HEK293 (cell line): ENCODE data around the gene PROKR1.

Experiments
- CTCF ChIA-PET: fragments of 350-600 bp; formaldehyde crosslinking; extraction: SDS; loops from one replicate; lab custom pipeline; 2021; ENCODE audit warnings: antibody characterized with exemption; lab: Yijun Ruan, JAX
- POLR2A ChIA-PET: fragments of 300-600 bp; formaldehyde crosslinking; extraction: SDS; loops from one replicate; lab custom pipeline; 2020; ENCODE audit warnings: antibody characterized with exemption, inconsistent platforms; lab: Yijun Ruan, JAX
- H3K27ac ChIP-seq: fragments of 200-500 bp; sonication (Bioruptor generic); 2 replicates; pipeline ENCODE4 v1.5.1; 2014; ENCODE audit warnings: low read depth, low read length, control low read depth, inconsistent platforms; ENCODE audit errors: extremely low read depth
- H3K36me3 ChIP-seq, 2 experiments: fragments of 200-500 bp in 1 of 2; sonication (Bioruptor generic) in 1 of 2; 1 replicate in 1 of 2; 2 replicates in 1 of 2; pipeline ENCODE4 v1.5.1; 2014 to 2017; ENCODE audit warnings: inconsistent platforms in 2 of 2, low read length in 2 of 2; ENCODE audit not compliant: control insufficient read depth in 2 of 2, insufficient read depth in 1 of 2
- H3K4me1 ChIP-seq: fragments of 200-500 bp; sonication (Bioruptor generic); 2 replicates; pipeline ENCODE4 v1.5.1; 2014; ENCODE audit warnings: mild to moderate bottlenecking, low read length, inconsistent platforms; ENCODE audit not compliant: control insufficient read depth, insufficient read depth
- H3K4me3 ChIP-seq: 2 replicates; pipeline ENCODE4 v1.5.1; 2011; ENCODE audit warnings: low read depth, mild to moderate bottlenecking, control low read depth, low read length, moderate library complexity
- H3K9me3 ChIP-seq: fragments of 200-500 bp; sonication (Bioruptor generic); 2 replicates; pipeline ENCODE4 v1.5.1; 2014; ENCODE audit warnings: low read depth, low read length, inconsistent platforms; ENCODE audit not compliant: control insufficient read depth, insufficient read depth
- GFI1B ChIP-seq: fragments of 450-650 bp; formaldehyde crosslinking; IDR thresholded peaks from 2 replicates; pipeline ENCODE4 v1.5.1; 2016; ENCODE audit warnings: missing biosample characterization, missing genetic modification characterization
- HOXD13 ChIP-seq: sonication (generic); formaldehyde crosslinking; IDR thresholded peaks from 2 replicates; pipeline ENCODE4 v1.8.0; 2022; ENCODE audit warnings: missing genetic modification reagents, borderline replicate concordance
- MEIS1 ChIP-seq: sonication (generic); formaldehyde crosslinking; IDR thresholded peaks from 2 replicates; pipeline ENCODE4 v1.8.1; 2022; ENCODE audit warnings: missing genetic modification reagents, mild to moderate bottlenecking, borderline replicate concordance
- ZEB2 ChIP-seq: fragments of 450-650 bp; formaldehyde crosslinking; IDR thresholded peaks from 2 replicates; pipeline ENCODE4 v1.5.1; 2016; ENCODE audit warnings: missing biosample characterization, missing genetic modification characterization
- ZFP37 ChIP-seq: fragments of 450-650 bp; formaldehyde crosslinking; IDR thresholded peaks from 2 replicates; pipeline ENCODE4 v1.5.1; 2016; ENCODE audit warnings: missing biosample characterization, missing genetic modification characterization
- ZNF146 ChIP-seq: fragments of 450-650 bp; formaldehyde crosslinking; IDR thresholded peaks from 2 replicates; pipeline ENCODE4 v1.5.1; 2016; ENCODE audit warnings: missing biosample characterization, missing genetic modification characterization
- ZNF24 ChIP-seq: fragments of 450-650 bp; formaldehyde crosslinking; IDR thresholded peaks from 2 replicates; pipeline ENCODE4 v1.5.1; 2016; ENCODE audit warnings: missing biosample characterization, missing genetic modification characterization
- ZNF302 ChIP-seq: fragments of 450-650 bp; formaldehyde crosslinking; IDR thresholded peaks from 2 replicates; pipeline ENCODE4 v1.5.1; 2016; ENCODE audit warnings: missing biosample characterization, missing genetic modification characterization, low read depth
- ZNF354C ChIP-seq: fragments of 450-650 bp; formaldehyde crosslinking; IDR thresholded peaks from 2 replicates; pipeline ENCODE4 v1.5.1; 2016; ENCODE audit warnings: missing biosample characterization, missing genetic modification characterization, low read depth, borderline replicate concordance
- ZNF514 ChIP-seq: fragments of 450-650 bp; formaldehyde crosslinking; IDR thresholded peaks from 2 replicates; pipeline ENCODE4 v1.5.1; 2016; ENCODE audit warnings: missing biosample characterization, missing genetic modification characterization
- ZNF560 ChIP-seq: fragments of 450-650 bp; formaldehyde crosslinking; IDR thresholded peaks from 2 replicates; pipeline ENCODE4 v1.5.1; 2017; ENCODE audit warnings: missing biosample characterization, missing genetic modification characterization, borderline replicate concordance
- ZNF664 ChIP-seq: fragments of 450-650 bp; formaldehyde crosslinking; IDR thresholded peaks from 2 replicates; pipeline ENCODE4 v1.5.1; 2016; ENCODE audit warnings: missing biosample characterization, missing genetic modification characterization
- ZNF777 ChIP-seq: fragments of 450-650 bp; formaldehyde crosslinking; IDR thresholded peaks from 2 replicates; pipeline ENCODE4 v1.5.1; 2017; ENCODE audit warnings: missing biosample characterization, missing genetic modification characterization, borderline replicate concordance
- TF ChIP-seq, protein P1 (sequence below): fragments of 450-650 bp; formaldehyde crosslinking; IDR thresholded peaks from 2 replicates; pipeline ENCODE4 v1.5.1; 2016; ENCODE audit warnings: missing biosample characterization, missing genetic modification characterization
- TF ChIP-seq, protein P2 (sequence below): fragments of 450-650 bp; IDR thresholded peaks from 2 replicates; pipeline ENCODE4 v1.5.1; 2018; ENCODE audit warnings: missing biosample characterization, mild to moderate bottlenecking, missing genetic modification characterization
- TF ChIP-seq, protein P3 (sequence below): fragments of 450-650 bp; formaldehyde crosslinking; IDR thresholded peaks from 2 replicates; pipeline ENCODE4 v1.5.1; 2016; ENCODE audit warnings: missing biosample characterization, missing genetic modification characterization
- TF ChIP-seq, protein P4 (sequence below): sonication (generic); formaldehyde crosslinking; IDR thresholded peaks from 2 replicates; pipeline ENCODE4 v1.8.1; 2022; ENCODE audit warnings: mild to moderate bottlenecking, moderate library complexity, missing genetic modification reagents
- TF ChIP-seq, protein P5 (sequence below): fragments of 450-650 bp; formaldehyde crosslinking; IDR thresholded peaks from 2 replicates; pipeline ENCODE4 v1.5.1; 2017; ENCODE audit warnings: missing biosample characterization, mild to moderate bottlenecking, missing genetic modification characterization, moderate library complexity
- TF ChIP-seq, protein P6 (sequence below): fragments of 450-650 bp; formaldehyde crosslinking; IDR thresholded peaks from 2 replicates; pipeline ENCODE4 v1.5.1; 2016; ENCODE audit warnings: missing biosample characterization, missing genetic modification characterization

Gene PROKR1

DNA sequence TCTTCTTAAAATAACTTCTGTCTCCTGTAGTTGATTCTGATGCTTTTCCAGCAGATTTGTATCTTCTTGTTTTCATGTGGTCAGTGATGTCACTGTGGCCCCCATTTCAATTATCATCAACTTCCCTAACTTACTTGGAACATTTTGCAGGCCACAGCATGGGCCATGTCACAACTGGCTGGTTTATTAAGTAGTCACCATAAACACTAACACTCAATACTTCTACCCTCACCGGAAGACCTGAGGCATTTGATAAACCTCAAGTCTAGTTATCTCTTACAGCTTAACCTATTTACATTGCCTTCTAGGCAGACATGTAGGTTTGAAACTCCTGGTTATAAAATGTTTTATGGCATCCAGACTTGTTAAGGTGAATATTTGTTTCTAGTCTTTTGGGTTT, 37.4 kb upstream of the PROKR1 start (continued):
- TF ChIP-seq, protein P1, sequence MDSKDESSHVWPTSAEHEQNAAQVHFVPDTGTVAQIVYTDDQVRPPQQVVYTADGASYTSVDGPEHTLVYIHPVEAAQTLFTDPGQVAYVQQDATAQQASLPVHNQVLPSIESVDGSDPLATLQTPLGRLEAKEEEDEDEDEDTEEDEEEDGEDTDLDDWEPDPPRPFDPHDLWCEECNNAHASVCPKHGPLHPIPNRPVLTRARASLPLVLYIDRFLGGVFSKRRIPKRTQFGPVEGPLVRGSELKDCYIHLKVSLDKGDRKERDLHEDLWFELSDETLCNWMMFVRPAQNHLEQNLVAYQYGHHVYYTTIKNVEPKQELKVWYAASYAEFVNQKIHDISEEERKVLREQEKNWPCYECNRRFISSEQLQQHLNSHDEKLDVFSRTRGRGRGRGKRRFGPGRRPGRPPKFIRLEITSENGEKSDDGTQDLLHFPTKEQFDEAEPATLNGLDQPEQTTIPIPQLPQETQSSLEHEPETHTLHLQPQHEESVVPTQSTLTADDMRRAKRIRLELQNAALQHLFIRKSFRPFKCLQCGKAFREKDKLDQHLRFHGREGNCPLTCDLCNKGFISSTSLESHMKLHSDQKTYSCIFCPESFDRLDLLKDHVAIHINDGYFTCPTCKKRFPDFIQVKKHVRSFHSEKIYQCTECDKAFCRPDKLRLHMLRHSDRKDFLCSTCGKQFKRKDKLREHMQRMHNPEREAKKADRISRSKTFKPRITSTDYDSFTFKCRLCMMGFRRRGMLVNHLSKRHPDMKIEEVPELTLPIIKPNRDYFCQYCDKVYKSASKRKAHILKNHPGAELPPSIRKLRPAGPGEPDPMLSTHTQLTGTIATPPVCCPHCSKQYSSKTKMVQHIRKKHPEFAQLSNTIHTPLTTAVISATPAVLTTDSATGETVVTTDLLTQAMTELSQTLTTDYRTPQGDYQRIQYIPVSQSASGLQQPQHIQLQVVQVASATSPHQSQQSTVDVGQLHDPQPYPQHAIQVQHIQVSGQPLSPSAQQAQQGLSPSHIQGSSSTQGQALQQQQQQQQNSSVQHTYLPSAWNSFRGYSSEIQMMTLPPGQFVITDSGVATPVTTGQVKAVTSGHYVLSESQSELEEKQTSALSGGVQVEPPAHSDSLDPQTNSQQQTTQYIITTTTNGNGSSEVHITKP (tag by site-specific recombination), result no peak
- TF ChIP-seq ZNF24 (tag by site-specific recombination) (no peak), HOXD13 (CRISPR knock-in tag) (no peak), ZNF514 (tag by site-specific recombination) (no peak), ZNF664 (no peak), ZNF354C (tag by site-specific recombination) (no peak)
- TF ChIP-seq, protein P2, sequence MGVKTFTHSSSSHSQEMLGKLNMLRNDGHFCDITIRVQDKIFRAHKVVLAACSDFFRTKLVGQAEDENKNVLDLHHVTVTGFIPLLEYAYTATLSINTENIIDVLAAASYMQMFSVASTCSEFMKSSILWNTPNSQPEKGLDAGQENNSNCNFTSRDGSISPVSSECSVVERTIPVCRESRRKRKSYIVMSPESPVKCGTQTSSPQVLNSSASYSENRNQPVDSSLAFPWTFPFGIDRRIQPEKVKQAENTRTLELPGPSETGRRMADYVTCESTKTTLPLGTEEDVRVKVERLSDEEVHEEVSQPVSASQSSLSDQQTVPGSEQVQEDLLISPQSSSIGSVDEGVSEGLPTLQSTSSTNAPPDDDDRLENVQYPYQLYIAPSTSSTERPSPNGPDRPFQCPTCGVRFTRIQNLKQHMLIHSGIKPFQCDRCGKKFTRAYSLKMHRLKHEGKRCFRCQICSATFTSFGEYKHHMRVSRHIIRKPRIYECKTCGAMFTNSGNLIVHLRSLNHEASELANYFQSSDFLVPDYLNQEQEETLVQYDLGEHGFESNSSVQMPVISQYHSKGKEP (tag by site-specific recombination), result no peak
- TF ChIP-seq, protein P3, sequence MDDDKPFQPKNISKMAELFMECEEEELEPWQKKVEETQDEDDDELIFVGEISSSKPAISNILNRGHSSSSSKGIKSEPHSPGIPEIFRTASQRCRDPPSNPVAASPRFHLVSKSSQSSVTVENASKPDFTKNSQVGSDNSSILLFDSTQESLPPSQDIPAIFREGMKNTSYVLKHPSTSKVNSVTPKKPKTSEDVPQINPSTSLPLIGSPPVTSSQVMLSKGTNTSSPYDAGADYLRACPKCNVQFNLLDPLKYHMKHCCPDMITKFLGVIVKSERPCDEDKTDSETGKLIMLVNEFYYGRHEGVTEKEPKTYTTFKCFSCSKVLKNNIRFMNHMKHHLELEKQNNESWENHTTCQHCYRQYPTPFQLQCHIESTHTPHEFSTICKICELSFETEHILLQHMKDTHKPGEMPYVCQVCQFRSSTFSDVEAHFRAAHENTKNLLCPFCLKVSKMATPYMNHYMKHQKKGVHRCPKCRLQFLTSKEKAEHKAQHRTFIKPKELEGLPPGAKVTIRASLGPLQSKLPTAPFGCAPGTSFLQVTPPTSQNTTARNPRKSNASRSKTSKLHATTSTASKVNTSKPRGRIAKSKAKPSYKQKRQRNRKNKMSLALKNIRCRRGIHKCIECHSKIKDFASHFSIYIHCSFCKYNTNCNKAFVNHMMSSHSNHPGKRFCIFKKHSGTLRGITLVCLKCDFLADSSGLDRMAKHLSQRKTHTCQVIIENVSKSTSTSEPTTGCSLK (tag by site-specific recombination), result no peak

DNA sequence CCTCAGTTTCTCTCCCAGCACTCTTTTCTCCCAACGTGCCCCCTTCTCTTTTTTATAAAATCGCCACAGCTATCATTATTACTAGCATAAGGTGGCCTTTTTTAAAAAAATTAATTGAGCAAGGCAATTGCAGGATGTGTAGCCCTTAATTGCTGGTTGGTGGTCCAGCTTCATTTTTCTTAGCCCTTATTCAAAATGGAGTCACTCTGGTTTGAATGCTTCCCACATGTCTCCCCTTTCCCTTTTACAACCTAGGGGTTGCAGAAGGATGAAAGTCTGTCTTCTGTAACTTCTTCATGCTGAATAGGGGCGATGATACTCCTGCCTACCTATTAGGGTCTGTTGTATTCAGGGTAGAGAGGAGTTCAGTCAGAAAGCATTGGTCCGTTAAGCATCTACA, 36.6 kb upstream of the PROKR1 start:
- no peak overlapping the region for H3K4me3 ChIP-seq
- no peak for TF ChIP-seq MEIS1 (CRISPR knock-in tag)
- TF ChIP-seq, protein P4, sequence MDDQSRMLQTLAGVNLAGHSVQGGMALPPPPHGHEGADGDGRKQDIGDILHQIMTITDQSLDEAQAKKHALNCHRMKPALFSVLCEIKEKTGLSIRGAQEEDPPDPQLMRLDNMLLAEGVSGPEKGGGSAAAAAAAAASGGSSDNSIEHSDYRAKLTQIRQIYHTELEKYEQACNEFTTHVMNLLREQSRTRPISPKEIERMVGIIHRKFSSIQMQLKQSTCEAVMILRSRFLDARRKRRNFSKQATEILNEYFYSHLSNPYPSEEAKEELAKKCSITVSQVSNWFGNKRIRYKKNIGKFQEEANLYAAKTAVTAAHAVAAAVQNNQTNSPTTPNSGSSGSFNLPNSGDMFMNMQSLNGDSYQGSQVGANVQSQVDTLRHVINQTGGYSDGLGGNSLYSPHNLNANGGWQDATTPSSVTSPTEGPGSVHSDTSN (CRISPR knock-in tag), result no peak
- TF ChIP-seq, protein P5, sequence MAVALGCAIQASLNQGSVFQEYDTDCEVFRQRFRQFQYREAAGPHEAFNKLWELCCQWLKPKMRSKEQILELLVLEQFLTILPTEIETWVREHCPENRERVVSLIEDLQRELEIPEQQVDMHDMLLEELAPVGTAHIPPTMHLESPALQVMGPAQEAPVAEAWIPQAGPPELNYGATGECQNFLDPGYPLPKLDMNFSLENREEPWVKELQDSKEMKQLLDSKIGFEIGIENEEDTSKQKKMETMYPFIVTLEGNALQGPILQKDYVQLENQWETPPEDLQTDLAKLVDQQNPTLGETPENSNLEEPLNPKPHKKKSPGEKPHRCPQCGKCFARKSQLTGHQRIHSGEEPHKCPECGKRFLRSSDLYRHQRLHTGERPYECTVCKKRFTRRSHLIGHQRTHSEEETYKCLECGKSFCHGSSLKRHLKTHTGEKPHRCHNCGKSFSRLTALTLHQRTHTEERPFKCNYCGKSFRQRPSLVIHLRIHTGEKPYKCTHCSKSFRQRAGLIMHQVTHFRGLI (tag by site-specific recombination), result no peak
- TF ChIP-seq ZEB2 (tag by site-specific recombination), result no peak
- TF ChIP-seq GFI1B (tag by site-specific recombination), result no peak
- no peak for TF ChIP-seq ZNF146 (tag by site-specific recombination)
- no peak for TF ChIP-seq ZNF777 (tag by site-specific recombination)
- no peak for TF ChIP-seq ZNF302 (tag by site-specific recombination)
- TF ChIP-seq, protein P6, sequence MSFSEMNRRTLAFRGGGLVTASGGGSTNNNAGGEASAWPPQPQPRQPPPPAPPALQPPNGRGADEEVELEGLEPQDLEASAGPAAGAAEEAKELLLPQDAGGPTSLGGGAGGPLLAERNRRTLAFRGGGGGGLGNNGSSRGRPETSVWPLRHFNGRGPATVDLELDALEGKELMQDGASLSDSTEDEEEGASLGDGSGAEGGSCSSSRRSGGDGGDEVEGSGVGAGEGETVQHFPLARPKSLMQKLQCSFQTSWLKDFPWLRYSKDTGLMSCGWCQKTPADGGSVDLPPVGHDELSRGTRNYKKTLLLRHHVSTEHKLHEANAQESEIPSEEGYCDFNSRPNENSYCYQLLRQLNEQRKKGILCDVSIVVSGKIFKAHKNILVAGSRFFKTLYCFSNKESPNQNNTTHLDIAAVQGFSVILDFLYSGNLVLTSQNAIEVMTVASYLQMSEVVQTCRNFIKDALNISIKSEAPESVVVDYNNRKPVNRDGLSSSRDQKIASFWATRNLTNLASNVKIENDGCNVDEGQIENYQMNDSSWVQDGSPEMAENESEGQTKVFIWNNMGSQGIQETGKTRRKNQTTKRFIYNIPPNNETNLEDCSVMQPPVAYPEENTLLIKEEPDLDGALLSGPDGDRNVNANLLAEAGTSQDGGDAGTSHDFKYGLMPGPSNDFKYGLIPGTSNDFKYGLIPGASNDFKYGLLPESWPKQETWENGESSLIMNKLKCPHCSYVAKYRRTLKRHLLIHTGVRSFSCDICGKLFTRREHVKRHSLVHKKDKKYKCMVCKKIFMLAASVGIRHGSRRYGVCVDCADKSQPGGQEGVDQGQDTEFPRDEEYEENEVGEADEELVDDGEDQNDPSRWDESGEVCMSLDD (tag by site-specific recombination), result no peak
- no peak for TF ChIP-seq ZNF560 (tag by site-specific recombination)
- no peak for TF ChIP-seq ZFP37
- no peak overlapping the region for H3K27ac ChIP-seq
- ChIA-PET CTCF (no interaction called here), POLR2A (no interaction called here)
- H3K4me1 ChIP-seq, result no peaks in the 10 kb centered on the region
- H3K36me3 ChIP-seq, result no peaks in the 10 kb centered on the region
- H3K9me3 ChIP-seq, result no peaks in the 10 kb centered on the region
